Endothelial cell of umbilical vein (primary cell): Measurements from ENCODE around the gene DAD1. TPM values are rescaled to one million over a fixed set of nuclear protein-coding genes. Genes with fewer than 3 reads are reported as not detected.
A peak's percentile ranks its signal among the peaks of the same experiment; 100 is the strongest.

Experiments
- BruUV-seq: library from RNA; stranded (reverse); fragments of 400-500 nt; replicated peaks from 2 replicates; lab custom pipeline; 2021; lab: Mats Ljungman, UMichigan
- CTCF ChIA-PET: fragments of 300-600, 350-600 bp; sonication (Branson Sonifier 250); formaldehyde crosslinking; loops from one replicate; lab custom pipeline; 2021; ENCODE audit warnings: antibody characterized with exemption, inconsistent platforms; lab: Charles Lee
- POLR2A ChIA-PET: fragments of 300-600, 350-600 bp; sonication (Branson Sonifier 250); formaldehyde crosslinking; loops from one replicate; lab custom pipeline; 2021; ENCODE audit warnings: antibody characterized with exemption, inconsistent platforms; lab: Charles Lee
- DNase-seq: peaks from one replicate; pipeline ENCODE4 v3.0.0-alpha.2; 2011; ENCODE audit warnings: low read depth, low spot score
- FAIRE-seq: peaks from 2 replicates; lab custom pipeline; 2011; peaks lifted over from hg19 to GRCh38; lab: Jason Lieb, UNC
- H2AFZ ChIP-seq: 2 replicates; pipeline ENCODE4 v1.6.0; 2012; ENCODE audit warnings: low read depth, low read length, control low read depth, inconsistent platforms
- H3K27ac ChIP-seq: 2 replicates; pipeline ENCODE4 v1.5.1; 2011; ENCODE audit warnings: low read depth, mild to moderate bottlenecking, control low read depth, low read length, moderate library complexity; ENCODE audit not compliant: insufficient read depth
- H3K27me3 ChIP-seq, 2 experiments: 2 replicates each; pipeline versions ENCODE4 v1.6.0 to v1.6.1; 2011; ENCODE audit warnings: low read length in 2 of 2, mixed read lengths in 1 of 2; ENCODE audit not compliant: control insufficient read depth in 2 of 2, insufficient read depth in 2 of 2
- H3K36me3 ChIP-seq, 2 experiments: 2 replicates in 1 of 2; 3 replicates in 1 of 2; pipeline ENCODE4 v1.5.1; 2011; ENCODE audit warnings: low read length in 2 of 2, mild to moderate bottlenecking in 1 of 2, moderate library complexity in 1 of 2; ENCODE audit not compliant: control insufficient read depth in 2 of 2, insufficient read depth in 2 of 2; ENCODE audit errors: extremely low read depth in 1 of 2
- H3K4me1 ChIP-seq: 3 replicates; pipeline ENCODE4 v1.5.1; 2011; ENCODE audit warnings: mild to moderate bottlenecking, low read length; ENCODE audit not compliant: control insufficient read depth, insufficient read depth; ENCODE audit errors: extremely low read depth
- H3K4me2 ChIP-seq: 2 replicates; pipeline ENCODE4 v1.6.1; 2011; ENCODE audit warnings: low read length, control low read depth, mixed read lengths; ENCODE audit not compliant: insufficient read depth
- H3K4me3 ChIP-seq, 3 experiments: fragments of 200-600 bp in 1 of 3; sonication (generic), shearing (Covaris generic) in 1 of 3; replicated peaks in 1 of 3; 2 replicates each; pipeline ENCODE4 v1.5.1; 2011 to 2016; ENCODE audit warnings: control low read depth in 3 of 3, low read length in 3 of 3, mild to moderate bottlenecking in 2 of 3, inconsistent platforms in 1 of 3, low read depth in 1 of 3, moderate library complexity in 1 of 3; ENCODE audit not compliant: insufficient read depth in 1 of 3
- H3K79me2 ChIP-seq: 2 replicates; pipeline ENCODE4 v1.6.0; 2012; ENCODE audit warnings: low read length, inconsistent platforms; ENCODE audit not compliant: control insufficient read depth, insufficient read depth
- H3K9ac ChIP-seq: replicated peaks from 2 replicates; pipeline ENCODE3; 2011; ENCODE audit warnings: low read length, control low read depth; ENCODE audit not compliant: insufficient read depth; ENCODE audit errors: extremely low read depth
- H3K9me1 ChIP-seq: replicated peaks from 3 replicates; pipeline ENCODE4 v1.6.0; 2011; ENCODE audit warnings: mild to moderate bottlenecking, low read length; ENCODE audit not compliant: control insufficient read depth, insufficient read depth; ENCODE audit errors: extremely low read depth
- H3K9me3 ChIP-seq: replicated peaks from 2 replicates; pipeline ENCODE4 v1.5.1; 2012; ENCODE audit warnings: low read length, inconsistent platforms; ENCODE audit not compliant: control insufficient read depth, insufficient read depth
- H4K20me1 ChIP-seq: replicated peaks from 2 replicates; pipeline ENCODE3; 2011; ENCODE audit warnings: mild to moderate bottlenecking, low read length; ENCODE audit not compliant: control insufficient read depth, insufficient read depth; ENCODE audit errors: extremely low read depth
- EZH2 ChIP-seq: IDR thresholded peaks from 2 replicates; pipeline ENCODE4 v1.6.1; 2012; ENCODE audit warnings: borderline replicate concordance, low read depth, mild to moderate bottlenecking, moderate library complexity, low read length, inconsistent platforms; ENCODE audit not compliant: severe bottlenecking
- FOS ChIP-seq: IDR thresholded peaks from 2 replicates; pipeline ENCODE4 v1.6.1; 2011; ENCODE audit warnings: mild to moderate bottlenecking, low read length, moderate library complexity, borderline replicate concordance; ENCODE audit not compliant: insufficient read depth
- GATA2 ChIP-seq: IDR thresholded peaks from 2 replicates; pipeline ENCODE4 v1.7.0; 2011; ENCODE audit warnings: low read depth, mild to moderate bottlenecking, moderate library complexity, mixed read lengths, low read length; ENCODE audit not compliant: insufficient read length, insufficient read depth
- JUN ChIP-seq: IDR thresholded peaks from 2 replicates; pipeline ENCODE4 v1.6.1; 2011; ENCODE audit warnings: borderline replicate concordance, low read depth; ENCODE audit not compliant: insufficient read length, insufficient read depth
- MYC ChIP-seq: IDR thresholded peaks from one replicate; pipeline ENCODE4 v1.6.1; 2011; ENCODE audit warnings: mild to moderate bottlenecking, low read depth, low read length
- POLR2A ChIP-seq: IDR thresholded peaks from 2 replicates; pipeline ENCODE4 v1.6.1; 2012; ENCODE audit warnings: low read depth, mild to moderate bottlenecking, control low read depth, low read length
- POLR2AphosphoS5 ChIP-seq: IDR thresholded peaks from 2 replicates; pipeline ENCODE4 v1.6.1; 2012; ENCODE audit warnings: low read depth, mild to moderate bottlenecking, control low read depth, low read length, moderate library complexity; ENCODE audit not compliant: insufficient read depth
- dilution Hi-C: fragments of 300-500 bp; cut with MboI; formaldehyde crosslinking; loops from one replicate; pipeline ENCODE4 v1.15.0; 2019; ENCODE audit warnings: low sequenced_read_pairs; ENCODE audit not compliant: extremely low pct_ligation_motif_present
- intact Hi-C: fragments of 100-400 bp; cut with micrococcal nuclease; formaldehyde crosslinking; loops from one replicate; pipeline ENCODE4 v1.10.0; 2022
- polyA plus RNA-seq, 4 experiments: library from polyadenylated mRNA; depleted of rRNA in 3 of 4; stranded (reverse) in 3 of 4; unstranded in 1 of 4; fragments of >200 nt; gene quantifications; 2 replicates each; pipeline versions ENCODE4 v1.2.1 to v1.2.3, GENCODE V29; 2011 to 2012; ENCODE audit warnings: missing spikeins in 1 of 4
- total RNA-seq: library from RNA; stranded (reverse); gene quantifications from 2 replicates; pipeline ENCODE4 v1.2.3, GENCODE V29; 2021
- TF ChIP-seq, protein P1 (sequence below): IDR thresholded peaks from 2 replicates; pipeline ENCODE4 v1.6.1; 2011; ENCODE audit not compliant: insufficient read depth, insufficient read length
- TF ChIP-seq, protein P2 (sequence below), 2 donors: IDR thresholded peaks; 1 replicate in 1 of 2; 2 replicates in 1 of 2; pipeline ENCODE4 v1.5.1; 2011; ENCODE audit warnings: low read length in 2 of 2, mild to moderate bottlenecking in 2 of 2, moderate library complexity in 2 of 2, control low read depth in 1 of 2, inconsistent platforms in 1 of 2, low read depth in 1 of 2; ENCODE audit not compliant: insufficient read depth in 1 of 2; ENCODE audit errors: extremely low read depth in 1 of 2

DAD1 gene
- total and polyA plus RNA-seq, 2 donors (not counting 3 experiments of a cell fraction or from before 2014, with no cell fraction given): 299 to 1,227 TPM

DNA sequence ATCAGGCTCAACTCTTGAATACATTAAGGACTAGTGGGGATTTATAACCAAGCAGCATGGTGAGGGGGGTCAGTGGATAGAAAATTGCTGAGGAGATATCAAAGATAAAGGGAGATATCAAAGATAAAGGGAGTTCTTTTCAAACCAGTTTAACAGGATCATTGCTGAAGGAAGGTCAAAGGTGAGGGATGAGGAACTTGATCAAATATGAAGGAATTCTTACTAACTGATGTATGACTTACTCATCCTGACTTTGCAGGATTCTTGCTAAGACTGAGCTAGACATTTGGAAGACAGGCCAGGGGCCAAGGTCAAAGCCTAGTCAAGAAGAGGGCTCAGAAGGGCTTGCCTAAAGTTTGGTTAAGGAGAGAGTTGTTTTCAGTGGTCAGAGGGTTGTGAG, 13.8 kb upstream of the DAD1 start:
- Histone ChIP-seq H3K9me3 (no peaks in the 10 kb centered on the region), H3K27ac (no peak overlapping the region), H3K27me3 (no peaks in the 10 kb centered on the region), H2AFZ (no peak overlapping the region), H3K4me1 (peaks cover 12% of the 10 kb centered on the region), H3K4me3 (no peak overlapping the region), H3K9ac (no peak overlapping the region), H4K20me1 (no peaks in the 10 kb centered on the region), H3K4me2 (no peak overlapping the region), H3K36me3 (peaks cover 3 to 27% of the 10 kb centered on the region in 2 experiments), H3K9me1 (no peaks in the 10 kb centered on the region), H3K79me2 (peaks cover 1% of the 10 kb centered on the region)
- FAIRE-seq (no peak), DNase-seq (no peak)
- intact Hi-C loops (no loop called here), dilution Hi-C loops (no loop called here)
- CTCF ChIA-PET: interaction anchor here (0.8 to 1.7 kb wide), 2 partner anchors 9 to 50 kb away, joined by 3 to 6 read pairs; no protein-coding TSS in a partner anchor
- POLR2A ChIA-PET: no interaction called here
- no peak for TF ChIP-seq EZH2
- TF ChIP-seq GATA2: peak; percentile 53
- no TSS peak for BruUV-seq

DNA sequence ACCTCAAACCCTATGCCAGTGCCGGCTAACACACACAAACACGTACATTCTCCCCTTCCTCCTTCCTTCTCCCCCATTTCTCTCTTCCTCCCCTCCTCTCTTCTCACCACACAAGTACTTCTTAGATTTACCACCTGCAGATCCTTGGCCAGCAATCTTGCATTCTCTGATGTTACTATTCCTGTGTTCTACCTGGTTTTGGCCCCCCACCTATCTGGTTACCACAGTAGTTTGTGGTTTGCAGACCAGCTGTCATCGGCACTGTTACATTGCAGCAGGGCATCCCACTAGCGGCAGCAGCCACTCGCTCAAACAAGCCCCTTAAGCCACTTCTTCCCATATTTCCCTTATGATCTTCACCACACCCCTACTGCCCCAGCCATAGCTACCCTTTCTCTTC, 13.0 kb upstream of the DAD1 start:
- ChIA-PET CTCF (interaction anchor here (0.8 to 2.7 kb wide), 3 partner anchors 10 to 51 kb away, joined by 3 to 16 read pairs (median 6); no protein-coding TSS in a partner anchor), POLR2A (no interaction called here)
- H3K9ac ChIP-seq: no peak overlapping the region
- H3K79me2 ChIP-seq: peaks cover 1% of the 10 kb centered on the region
- BruUV-seq: no TSS peak
- FAIRE-seq (no peak), DNase-seq (no peak)
- no peak overlapping the region for H3K4me3 ChIP-seq
- TF ChIP-seq MYC (no peak), POLR2A (no peak), EZH2 (no peak), JUN (no peak), POLR2AphosphoS5 (no peak), GATA2 (no peak), FOS (no peak)
- TF ChIP-seq, protein P1, sequence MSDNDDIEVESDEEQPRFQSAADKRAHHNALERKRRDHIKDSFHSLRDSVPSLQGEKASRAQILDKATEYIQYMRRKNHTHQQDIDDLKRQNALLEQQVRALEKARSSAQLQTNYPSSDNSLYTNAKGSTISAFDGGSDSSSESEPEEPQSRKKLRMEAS: no peak
- TF ChIP-seq, protein P2, sequence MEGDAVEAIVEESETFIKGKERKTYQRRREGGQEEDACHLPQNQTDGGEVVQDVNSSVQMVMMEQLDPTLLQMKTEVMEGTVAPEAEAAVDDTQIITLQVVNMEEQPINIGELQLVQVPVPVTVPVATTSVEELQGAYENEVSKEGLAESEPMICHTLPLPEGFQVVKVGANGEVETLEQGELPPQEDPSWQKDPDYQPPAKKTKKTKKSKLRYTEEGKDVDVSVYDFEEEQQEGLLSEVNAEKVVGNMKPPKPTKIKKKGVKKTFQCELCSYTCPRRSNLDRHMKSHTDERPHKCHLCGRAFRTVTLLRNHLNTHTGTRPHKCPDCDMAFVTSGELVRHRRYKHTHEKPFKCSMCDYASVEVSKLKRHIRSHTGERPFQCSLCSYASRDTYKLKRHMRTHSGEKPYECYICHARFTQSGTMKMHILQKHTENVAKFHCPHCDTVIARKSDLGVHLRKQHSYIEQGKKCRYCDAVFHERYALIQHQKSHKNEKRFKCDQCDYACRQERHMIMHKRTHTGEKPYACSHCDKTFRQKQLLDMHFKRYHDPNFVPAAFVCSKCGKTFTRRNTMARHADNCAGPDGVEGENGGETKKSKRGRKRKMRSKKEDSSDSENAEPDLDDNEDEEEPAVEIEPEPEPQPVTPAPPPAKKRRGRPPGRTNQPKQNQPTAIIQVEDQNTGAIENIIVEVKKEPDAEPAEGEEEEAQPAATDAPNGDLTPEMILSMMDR (IDR thresholded peaks at IDR 0.05; ENCODE audit: extremely low read depth in 1 of 2, insufficient read depth in 1 of 2, low read depth in 1 of 2, low read length in 2 of 2): no peak
- peaks cover 3 to 21% of the 10 kb centered on the region in 2 experiments for H3K36me3 ChIP-seq
- no peaks in the 10 kb centered on the region for H4K20me1 ChIP-seq
- H3K4me2 ChIP-seq: no peak overlapping the region
- no peak overlapping the region for H2AFZ ChIP-seq
- peaks cover 14% of the 10 kb centered on the region for H3K4me1 ChIP-seq
- intact Hi-C loops: no loop called here
- no peaks in the 10 kb centered on the region for H3K9me1 ChIP-seq
- no peak overlapping the region for H3K27ac ChIP-seq
- dilution Hi-C loops: no loop called here
- no peaks in the 10 kb centered on the region for H3K9me3 ChIP-seq
- H3K27me3 ChIP-seq: no peaks in the 10 kb centered on the region
